Endothelial cell of umbilical vein (primary cell): ENCODE results near the gene GPR180. TPM values are rescaled to one million over a fixed set of nuclear protein-coding genes. Genes with fewer than 3 reads are reported as not detected.

Source experiments
- BruUV-seq: library from RNA; stranded (reverse); fragments of 400-500 nt; replicated peaks from 2 replicates; lab custom pipeline; 2021; lab: Mats Ljungman, UMichigan
- CTCF ChIA-PET: fragments of 300-600, 350-600 bp; sonication (Branson Sonifier 250); formaldehyde crosslinking; loops from one replicate; lab custom pipeline; 2021; ENCODE audit warnings: antibody characterized with exemption, inconsistent platforms; lab: Charles Lee
- POLR2A ChIA-PET: fragments of 300-600, 350-600 bp; sonication (Branson Sonifier 250); formaldehyde crosslinking; loops from one replicate; lab custom pipeline; 2021; ENCODE audit warnings: antibody characterized with exemption, inconsistent platforms; lab: Charles Lee
- DNase-seq: peaks from one replicate; pipeline ENCODE4 v3.0.0-alpha.2; 2011; ENCODE audit warnings: low read depth, low spot score
- FAIRE-seq: peaks from 2 replicates; lab custom pipeline; 2011; peaks lifted over from hg19 to GRCh38; lab: Jason Lieb, UNC
- H2AFZ ChIP-seq: 2 replicates; pipeline ENCODE4 v1.6.0; 2012; ENCODE audit warnings: low read depth, low read length, control low read depth, inconsistent platforms
- H3K27ac ChIP-seq: 2 replicates; pipeline ENCODE4 v1.5.1; 2011; ENCODE audit warnings: low read depth, mild to moderate bottlenecking, control low read depth, low read length, moderate library complexity; ENCODE audit not compliant: insufficient read depth
- H3K27me3 ChIP-seq, 2 experiments: 2 replicates each; pipeline versions ENCODE4 v1.6.0 to v1.6.1; 2011; ENCODE audit warnings: low read length in 2 of 2, mixed read lengths in 1 of 2; ENCODE audit not compliant: control insufficient read depth in 2 of 2, insufficient read depth in 2 of 2
- H3K36me3 ChIP-seq, 2 experiments: 2 replicates in 1 of 2; 3 replicates in 1 of 2; pipeline ENCODE4 v1.5.1; 2011; ENCODE audit warnings: low read length in 2 of 2, mild to moderate bottlenecking in 1 of 2, moderate library complexity in 1 of 2; ENCODE audit not compliant: control insufficient read depth in 2 of 2, insufficient read depth in 2 of 2; ENCODE audit errors: extremely low read depth in 1 of 2
- H3K4me1 ChIP-seq: 3 replicates; pipeline ENCODE4 v1.5.1; 2011; ENCODE audit warnings: mild to moderate bottlenecking, low read length; ENCODE audit not compliant: control insufficient read depth, insufficient read depth; ENCODE audit errors: extremely low read depth
- H3K4me2 ChIP-seq: 2 replicates; pipeline ENCODE4 v1.6.1; 2011; ENCODE audit warnings: low read length, control low read depth, mixed read lengths; ENCODE audit not compliant: insufficient read depth
- H3K4me3 ChIP-seq, 3 experiments: fragments of 200-600 bp in 1 of 3; sonication (generic), shearing (Covaris generic) in 1 of 3; replicated peaks in 1 of 3; 2 replicates each; pipeline ENCODE4 v1.5.1; 2011 to 2016; ENCODE audit warnings: control low read depth in 3 of 3, low read length in 3 of 3, mild to moderate bottlenecking in 2 of 3, inconsistent platforms in 1 of 3, low read depth in 1 of 3, moderate library complexity in 1 of 3; ENCODE audit not compliant: insufficient read depth in 1 of 3
- H3K79me2 ChIP-seq: 2 replicates; pipeline ENCODE4 v1.6.0; 2012; ENCODE audit warnings: low read length, inconsistent platforms; ENCODE audit not compliant: control insufficient read depth, insufficient read depth
- H3K9ac ChIP-seq: replicated peaks from 2 replicates; pipeline ENCODE3; 2011; ENCODE audit warnings: low read length, control low read depth; ENCODE audit not compliant: insufficient read depth; ENCODE audit errors: extremely low read depth
- H3K9me1 ChIP-seq: replicated peaks from 3 replicates; pipeline ENCODE4 v1.6.0; 2011; ENCODE audit warnings: mild to moderate bottlenecking, low read length; ENCODE audit not compliant: control insufficient read depth, insufficient read depth; ENCODE audit errors: extremely low read depth
- H3K9me3 ChIP-seq: replicated peaks from 2 replicates; pipeline ENCODE4 v1.5.1; 2012; ENCODE audit warnings: low read length, inconsistent platforms; ENCODE audit not compliant: control insufficient read depth, insufficient read depth
- H4K20me1 ChIP-seq: replicated peaks from 2 replicates; pipeline ENCODE3; 2011; ENCODE audit warnings: mild to moderate bottlenecking, low read length; ENCODE audit not compliant: control insufficient read depth, insufficient read depth; ENCODE audit errors: extremely low read depth
- EZH2 ChIP-seq: IDR thresholded peaks from 2 replicates; pipeline ENCODE4 v1.6.1; 2012; ENCODE audit warnings: borderline replicate concordance, low read depth, mild to moderate bottlenecking, moderate library complexity, low read length, inconsistent platforms; ENCODE audit not compliant: severe bottlenecking
- FOS ChIP-seq: IDR thresholded peaks from 2 replicates; pipeline ENCODE4 v1.6.1; 2011; ENCODE audit warnings: mild to moderate bottlenecking, low read length, moderate library complexity, borderline replicate concordance; ENCODE audit not compliant: insufficient read depth
- GATA2 ChIP-seq: IDR thresholded peaks from 2 replicates; pipeline ENCODE4 v1.7.0; 2011; ENCODE audit warnings: low read depth, mild to moderate bottlenecking, moderate library complexity, mixed read lengths, low read length; ENCODE audit not compliant: insufficient read length, insufficient read depth
- JUN ChIP-seq: IDR thresholded peaks from 2 replicates; pipeline ENCODE4 v1.6.1; 2011; ENCODE audit warnings: borderline replicate concordance, low read depth; ENCODE audit not compliant: insufficient read length, insufficient read depth
- MYC ChIP-seq: IDR thresholded peaks from one replicate; pipeline ENCODE4 v1.6.1; 2011; ENCODE audit warnings: mild to moderate bottlenecking, low read depth, low read length
- POLR2A ChIP-seq: IDR thresholded peaks from 2 replicates; pipeline ENCODE4 v1.6.1; 2012; ENCODE audit warnings: low read depth, mild to moderate bottlenecking, control low read depth, low read length
- POLR2AphosphoS5 ChIP-seq: IDR thresholded peaks from 2 replicates; pipeline ENCODE4 v1.6.1; 2012; ENCODE audit warnings: low read depth, mild to moderate bottlenecking, control low read depth, low read length, moderate library complexity; ENCODE audit not compliant: insufficient read depth
- dilution Hi-C: fragments of 300-500 bp; cut with MboI; formaldehyde crosslinking; loops from one replicate; pipeline ENCODE4 v1.15.0; 2019; ENCODE audit warnings: low sequenced_read_pairs; ENCODE audit not compliant: extremely low pct_ligation_motif_present
- intact Hi-C: fragments of 100-400 bp; cut with micrococcal nuclease; formaldehyde crosslinking; loops from one replicate; pipeline ENCODE4 v1.10.0; 2022
- polyA plus RNA-seq, 4 experiments: library from polyadenylated mRNA; depleted of rRNA in 3 of 4; stranded (reverse) in 3 of 4; unstranded in 1 of 4; fragments of >200 nt; gene quantifications; 2 replicates each; pipeline versions ENCODE4 v1.2.1 to v1.2.3, GENCODE V29; 2011 to 2012; ENCODE audit warnings: missing spikeins in 1 of 4
- total RNA-seq: library from RNA; stranded (reverse); gene quantifications from 2 replicates; pipeline ENCODE4 v1.2.3, GENCODE V29; 2021
- TF ChIP-seq, protein P1 (sequence below): IDR thresholded peaks from 2 replicates; pipeline ENCODE4 v1.6.1; 2011; ENCODE audit not compliant: insufficient read depth, insufficient read length
- TF ChIP-seq, protein P2 (sequence below), 2 donors: IDR thresholded peaks; 1 replicate in 1 of 2; 2 replicates in 1 of 2; pipeline ENCODE4 v1.5.1; 2011; ENCODE audit warnings: low read length in 2 of 2, mild to moderate bottlenecking in 2 of 2, moderate library complexity in 2 of 2, control low read depth in 1 of 2, inconsistent platforms in 1 of 2, low read depth in 1 of 2; ENCODE audit not compliant: insufficient read depth in 1 of 2; ENCODE audit errors: extremely low read depth in 1 of 2

GPR180 gene
- total and polyA plus RNA-seq, 2 donors (not counting 3 experiments of a cell fraction or from before 2014, with no cell fraction given), result 3.1 to 8.3 TPM

DNA sequence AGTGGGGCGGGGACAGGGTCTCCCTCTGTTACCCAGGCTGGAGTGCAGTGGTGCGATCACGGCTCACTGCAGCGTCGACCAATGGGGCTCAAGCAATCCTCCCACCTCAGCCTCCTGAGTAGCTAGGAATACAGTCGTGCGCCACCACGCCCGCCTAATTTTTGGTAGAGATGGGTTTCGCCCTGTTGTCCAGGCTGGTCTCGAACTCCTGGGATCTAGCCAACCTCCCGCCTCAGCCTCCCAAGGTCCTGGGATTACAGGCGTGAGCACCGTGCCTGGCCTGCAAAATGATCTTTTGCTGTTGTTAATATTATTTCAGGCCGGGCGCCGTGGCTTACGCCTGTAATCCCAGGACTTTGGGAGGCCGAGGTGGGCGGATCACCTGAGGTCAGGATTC is 5.1 kb upstream of the GPR180 start:
- Histone ChIP-seq H3K4me1 (peaks cover 18% of the 10 kb centered on the region), H3K9me1 (no peaks in the 10 kb centered on the region), H3K27ac (no peak overlapping the region), H3K9ac (no peak overlapping the region), H3K79me2 (peaks cover 19% of the 10 kb centered on the region), H3K9me3 (no peaks in the 10 kb centered on the region), H4K20me1 (no peaks in the 10 kb centered on the region), H2AFZ (peak overlapping the region; percentile 61), H3K36me3 (no peaks in the 10 kb centered on the region), H3K27me3 (no peaks in the 10 kb centered on the region), H3K4me2 (peak overlapping the region; percentile 53), H3K4me3 (peak overlapping the region in 2 of 3 experiments; percentile 60 to 86)
- FAIRE-seq (no peak), DNase-seq (no peak)
- dilution Hi-C loops, result no loop called here
- POLR2A ChIA-PET, result interaction anchor here (0.5 to 1.5 kb wide), 2 partner anchors 9 to 47 kb away, joined by 3 to 4 read pairs; no protein-coding TSS in a partner anchor
- intact Hi-C loops, result loop anchor here (1.0 kb wide), 1 partner anchor 47 kb away; no protein-coding TSS in a partner anchor
- TF ChIP-seq MYC (no peak), POLR2A (no peak), FOS (no peak), EZH2 (no peak), JUN (no peak), GATA2 (no peak), POLR2AphosphoS5 (no peak)
- TF ChIP-seq, protein P1, sequence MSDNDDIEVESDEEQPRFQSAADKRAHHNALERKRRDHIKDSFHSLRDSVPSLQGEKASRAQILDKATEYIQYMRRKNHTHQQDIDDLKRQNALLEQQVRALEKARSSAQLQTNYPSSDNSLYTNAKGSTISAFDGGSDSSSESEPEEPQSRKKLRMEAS, result no peak
- TF ChIP-seq, protein P2, sequence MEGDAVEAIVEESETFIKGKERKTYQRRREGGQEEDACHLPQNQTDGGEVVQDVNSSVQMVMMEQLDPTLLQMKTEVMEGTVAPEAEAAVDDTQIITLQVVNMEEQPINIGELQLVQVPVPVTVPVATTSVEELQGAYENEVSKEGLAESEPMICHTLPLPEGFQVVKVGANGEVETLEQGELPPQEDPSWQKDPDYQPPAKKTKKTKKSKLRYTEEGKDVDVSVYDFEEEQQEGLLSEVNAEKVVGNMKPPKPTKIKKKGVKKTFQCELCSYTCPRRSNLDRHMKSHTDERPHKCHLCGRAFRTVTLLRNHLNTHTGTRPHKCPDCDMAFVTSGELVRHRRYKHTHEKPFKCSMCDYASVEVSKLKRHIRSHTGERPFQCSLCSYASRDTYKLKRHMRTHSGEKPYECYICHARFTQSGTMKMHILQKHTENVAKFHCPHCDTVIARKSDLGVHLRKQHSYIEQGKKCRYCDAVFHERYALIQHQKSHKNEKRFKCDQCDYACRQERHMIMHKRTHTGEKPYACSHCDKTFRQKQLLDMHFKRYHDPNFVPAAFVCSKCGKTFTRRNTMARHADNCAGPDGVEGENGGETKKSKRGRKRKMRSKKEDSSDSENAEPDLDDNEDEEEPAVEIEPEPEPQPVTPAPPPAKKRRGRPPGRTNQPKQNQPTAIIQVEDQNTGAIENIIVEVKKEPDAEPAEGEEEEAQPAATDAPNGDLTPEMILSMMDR (IDR thresholded peaks at IDR 0.05; ENCODE audit: extremely low read depth in 1 of 2, insufficient read depth in 1 of 2, low read depth in 1 of 2, low read length in 2 of 2), result no peak
- no TSS peak for BruUV-seq
- CTCF ChIA-PET, result interaction anchor here (1.0 to 2.6 kb wide), 8 partner anchors 9 to 559 kb away, joined by 3 to 10 read pairs (median 6); no protein-coding TSS in a partner anchor
